ENCODE results near the gene LRRTM4.

The LRRTM4 gene

GRCh38 chr2:77470096-77470495 is 52.1 kb downstream of the LRRTM4 start:
- DNase-seq (ENCODE audit: low read depth): no peak

GRCh38 chr2:77469106-77469505 is 53.1 kb downstream of the LRRTM4 start:
- no peak for DNase-seq (ENCODE audit: low read depth)

- no peak for DNase-seq (ENCODE audit: low read depth)
These were observed 62.3 kb downstream of the LRRTM4 start for GRCh38 chr2:77459840-77460239.

GRCh38 chr2:77458216-77458615 is 64.0 kb downstream of the LRRTM4 start:
- no peak for DNase-seq (ENCODE audit: low read depth)

GRCh38 chr2:77457665-77458064 is 64.5 kb downstream of the LRRTM4 start:
- no peak for DNase-seq (ENCODE audit: low read depth)

GRCh38 chr2:77443076-77443475 is 79.1 kb downstream of the LRRTM4 start:
- DNase-seq (ENCODE audit: low read depth): no peak

- no peak for DNase-seq (ENCODE audit: low read depth)
These were observed 87.3 kb downstream of the LRRTM4 start for GRCh38 chr2:77434880-77435279.

GRCh38 chr2:77428946-77429345 is 93.2 kb downstream of the LRRTM4 start:
- DNase-seq (ENCODE audit: low read depth): no peak

GRCh38 chr2:77421971-77422370 is 100.2 kb downstream of the LRRTM4 start:
- DNase-seq (ENCODE audit: low read depth): no peak

GRCh38 chr2:77418537-77418936 is 103.6 kb downstream of the LRRTM4 start:
- DNase-seq (ENCODE audit: low read depth): no peak

GRCh38 chr2:77404189-77404588 is 118.0 kb downstream of the LRRTM4 start:
- DNase-seq (ENCODE audit: low read depth): no peak

- no peak for DNase-seq (ENCODE audit: low read depth)
These were observed 123.1 kb downstream of the LRRTM4 start for GRCh38 chr2:77398970-77399600.

GRCh38 chr2:77397763-77398162 is 124.4 kb downstream of the LRRTM4 start:
- no peak for DNase-seq (ENCODE audit: low read depth)

- no peak for DNase-seq (ENCODE audit: low read depth)
These were observed 127.2 kb downstream of the LRRTM4 start for GRCh38 chr2:77395011-77395410.

GRCh38 chr2:77391119-77391518 is 131.1 kb downstream of the LRRTM4 start:
- no peak for DNase-seq (ENCODE audit: low read depth)

GRCh38 chr2:77387324-77387723 is 134.9 kb downstream of the LRRTM4 start:
- no peak for DNase-seq (ENCODE audit: low read depth)

- no peak for DNase-seq (ENCODE audit: low read depth)
These were observed 149.5 kb downstream of the LRRTM4 start for GRCh38 chr2:77372636-77373035.

- DNase-seq (ENCODE audit: low read depth): no peak
These were observed 151.7 kb downstream of the LRRTM4 start for GRCh38 chr2:77370511-77370910.

- DNase-seq (ENCODE audit: low read depth): no peak
These were observed 158.9 kb downstream of the LRRTM4 start for GRCh38 chr2:77363277-77363676.

- no peak for DNase-seq (ENCODE audit: low read depth)
These were observed 173.4 kb downstream of the LRRTM4 start for GRCh38 chr2:77348821-77349220.

- no peak for DNase-seq (ENCODE audit: low read depth)
These were observed 186.2 kb downstream of the LRRTM4 start for GRCh38 chr2:77336013-77336412.

GRCh38 chr2:77328134-77328931 is 193.8 kb downstream of the LRRTM4 start:
- DNase-seq (ENCODE audit: low read depth): no peak

GRCh38 chr2:77325395-77325794 is 196.8 kb downstream of the LRRTM4 start:
- DNase-seq (ENCODE audit: low read depth): no peak

- DNase-seq (ENCODE audit: low read depth): no peak
These were observed 199.7 kb downstream of the LRRTM4 start for GRCh38 chr2:77322431-77322830.
